RWPE1 (cell line): ENCODE measurements around the gene C2orf78.
"Not testable (repeated sequence)": the region's sequence is repeated elsewhere in the genome, so short reads cannot be mapped to it uniquely, and the experiment has no call there.

ENCODE experiments used
- CTCF ChIA-PET: fragments of 350-600 bp; sonication (Branson Sonifier 250); formaldehyde crosslinking; extraction: SDS; loops from one replicate; lab custom pipeline; 2021; lab: Yijun Ruan, JAX
- POLR2A ChIA-PET: fragments of 400-600 bp; formaldehyde crosslinking; extraction: SDS; loops from one replicate; lab custom pipeline; 2020; ENCODE audit warnings: antibody characterized with exemption; ENCODE audit not compliant: low non-redundant PET; lab: Yijun Ruan, JAX
- DNase-seq: peaks from one replicate; pipeline ENCODE4 v3.0.0; 2012; ENCODE audit warnings: low spot score
- H3K27ac ChIP-seq: fragments of 450-650 bp; 2 replicates; pipeline ENCODE4 v1.5.1; 2017
- TF ChIP-seq, protein P1 (sequence below): fragments of 450-650 bp; conservative IDR thresholded peaks from 2 replicates; pipeline ENCODE4 v1.5.1; 2017; ENCODE audit warnings: low read depth, mild to moderate bottlenecking

C2orf78 gene

DNA sequence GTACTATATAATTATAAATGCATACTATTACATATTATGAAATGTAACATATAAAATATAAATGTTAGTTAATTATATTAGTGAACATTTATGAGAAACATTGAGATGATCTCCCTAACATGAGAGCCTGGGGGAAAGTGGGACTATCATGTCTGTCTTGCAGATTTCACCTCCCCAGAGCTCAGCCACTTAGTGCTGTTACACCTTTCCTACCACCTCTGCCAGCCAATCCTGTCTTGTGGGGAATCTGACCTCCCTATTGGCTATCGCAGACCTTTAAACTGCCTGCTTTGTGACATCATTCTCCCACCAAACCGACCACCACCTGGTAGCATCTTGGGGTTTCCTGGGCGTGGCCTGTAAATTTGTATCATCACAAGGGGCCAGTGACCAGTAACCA, at the start of gene C2orf78:
C2orf78 (plus strand) TSS at position 301 of the 400 bp plus-strand sequence. CDS start 127 bp downstream, outside the sequence.
- DNase-seq, POLR2A ChIA-PET, CTCF ChIA-PET: not testable (repeated sequence)
- peak within 1 kb of the TSS; percentile 47; the same call in 1 of the 2 replicates for H3K27ac ChIP-seq

DNA sequence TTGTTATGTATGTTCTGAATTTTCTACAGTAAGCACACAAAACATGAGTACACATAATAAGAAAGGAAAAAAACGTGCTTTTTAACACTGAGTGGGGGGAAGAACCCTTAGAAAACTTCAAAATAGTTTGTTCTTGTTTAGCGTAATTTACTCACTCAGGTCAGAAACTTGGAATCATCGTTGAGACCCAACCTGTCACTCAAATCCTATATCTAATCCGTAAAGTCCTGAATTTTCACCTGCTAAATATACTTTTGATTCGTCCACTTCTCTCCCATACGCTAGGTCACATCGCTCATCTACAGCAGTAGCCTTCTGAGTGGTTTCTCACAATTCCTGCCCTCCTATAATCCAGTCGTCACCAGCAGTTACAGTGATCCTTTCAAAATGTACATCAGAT, 47.6 kb upstream of the C2orf78 start:
- peak overlapping the region; percentile 89 for H3K27ac ChIP-seq
- ChIA-PET POLR2A (no interaction called here), CTCF (no interaction called here)
- TF ChIP-seq, protein P1, sequence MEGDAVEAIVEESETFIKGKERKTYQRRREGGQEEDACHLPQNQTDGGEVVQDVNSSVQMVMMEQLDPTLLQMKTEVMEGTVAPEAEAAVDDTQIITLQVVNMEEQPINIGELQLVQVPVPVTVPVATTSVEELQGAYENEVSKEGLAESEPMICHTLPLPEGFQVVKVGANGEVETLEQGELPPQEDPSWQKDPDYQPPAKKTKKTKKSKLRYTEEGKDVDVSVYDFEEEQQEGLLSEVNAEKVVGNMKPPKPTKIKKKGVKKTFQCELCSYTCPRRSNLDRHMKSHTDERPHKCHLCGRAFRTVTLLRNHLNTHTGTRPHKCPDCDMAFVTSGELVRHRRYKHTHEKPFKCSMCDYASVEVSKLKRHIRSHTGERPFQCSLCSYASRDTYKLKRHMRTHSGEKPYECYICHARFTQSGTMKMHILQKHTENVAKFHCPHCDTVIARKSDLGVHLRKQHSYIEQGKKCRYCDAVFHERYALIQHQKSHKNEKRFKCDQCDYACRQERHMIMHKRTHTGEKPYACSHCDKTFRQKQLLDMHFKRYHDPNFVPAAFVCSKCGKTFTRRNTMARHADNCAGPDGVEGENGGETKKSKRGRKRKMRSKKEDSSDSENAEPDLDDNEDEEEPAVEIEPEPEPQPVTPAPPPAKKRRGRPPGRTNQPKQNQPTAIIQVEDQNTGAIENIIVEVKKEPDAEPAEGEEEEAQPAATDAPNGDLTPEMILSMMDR = no peak
- DNase-seq = no peak

- ChIA-PET CTCF (interaction anchor here (0.5 to 0.6 kb wide), 2 partner anchors 33 to 426 kb away, joined by 3 read pairs; no protein-coding TSS in a partner anchor), POLR2A (interaction anchor here (0.8 kb wide), 1 partner anchor 503 kb away, joined by 4 read pairs; the partner anchor contains the start of gene CCT7)
- DNase-seq = peak; percentile 99
- TF ChIP-seq, protein P1 = no peak
- peak within 1 kb of the TSS; percentile 89 for H3K27ac ChIP-seq
Observed at GRCh38 chr2:73736855-73737779, 46.9 kb upstream of the C2orf78 start, which contains the start of gene TPRKB. Gene TPRKB, minus strand, starts transcription at chr2:73737345. Its CDS starts 2,776 bp downstream, at chr2:73734569.

DNA sequence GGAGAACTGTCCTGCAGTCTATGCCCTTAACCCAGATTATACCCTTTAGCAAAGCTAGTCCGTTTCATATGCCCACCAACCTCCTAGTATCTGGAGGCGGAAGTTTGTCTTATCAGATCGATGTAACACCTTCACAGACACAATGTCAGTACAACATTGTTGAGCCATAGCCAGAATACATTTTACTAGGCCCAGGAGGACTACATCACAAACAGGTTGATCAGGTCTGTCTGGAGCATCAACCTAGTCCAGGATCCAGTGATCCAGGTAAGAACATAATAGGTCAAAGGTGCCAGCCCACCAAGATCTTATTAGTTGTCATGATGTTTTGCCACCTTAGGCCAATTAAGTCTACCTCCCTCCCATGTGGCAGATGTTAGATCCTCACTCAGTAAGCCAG, 44.9 kb upstream of the C2orf78 start:
- no peak for DNase-seq
- ChIA-PET CTCF (no interaction called here), POLR2A (no interaction called here)
- H3K27ac ChIP-seq = no peak overlapping the region
- TF ChIP-seq, protein P1 = no peak

- POLR2A ChIA-PET = no interaction called here
- no peak for DNase-seq
- CTCF ChIA-PET = interaction anchor here (0.6 kb wide), 1 partner anchor 232 kb away, joined by 3 read pairs; no protein-coding TSS in a partner anchor
- TF ChIP-seq, protein P1 = no peak
- no peak overlapping the region for H3K27ac ChIP-seq
Observed at GRCh38 chr2:73740767-73741166, 43.2 kb upstream of the C2orf78 start.

GRCh38 chr2:73746015-73746876, 37.7 kb upstream of the C2orf78 start:
- TF ChIP-seq, protein P1 = no peak
- no peak for DNase-seq
- ChIA-PET CTCF (interaction anchor here (0.5 to 0.7 kb wide), 2 partner anchors 360 to 376 kb away, joined by 3 to 4 read pairs; no protein-coding TSS in a partner anchor), POLR2A (no interaction called here)
- H3K27ac ChIP-seq = no peak overlapping the region
